Activated T-cell treated with anti-CD3 and anti-CD28 coated beads, Interleukin-2, amount 50 U/mL, for 1 hour (primary cell): Measurements from ENCODE around the gene PAMR1.

Source experiments
- DNase-seq: peaks from one replicate; pipeline ENCODE4 v3.0.0-alpha.2; 2020

Gene PAMR1

GRCh38 chr11:35433588-35433987, 91.8 kb downstream of the PAMR1 start:
- no peak for DNase-seq

GRCh38 chr11:35432464-35432863, 93.0 kb downstream of the PAMR1 start:
- DNase-seq: no peak

GRCh38 chr11:35427071-35427470, 98.3 kb downstream of the PAMR1 start:
- DNase-seq: no peak

- DNase-seq: no peak
These were observed 99.1 kb downstream of the PAMR1 start for GRCh38 chr11:35426351-35426750.

GRCh38 chr11:35425603-35426212, 99.7 kb downstream of the PAMR1 start:
- no peak for DNase-seq

- DNase-seq: no peak
These were observed 101.1 kb downstream of the PAMR1 start for GRCh38 chr11:35424157-35424940.

GRCh38 chr11:35420371-35420770, 105.0 kb downstream of the PAMR1 start:
- no peak for DNase-seq

- no peak for DNase-seq
These were observed 105.5 kb downstream of the PAMR1 start for GRCh38 chr11:35419830-35420333.

- DNase-seq: no peak
These were observed 106.1 kb downstream of the PAMR1 start, which contains the start of gene SLC1A2 for GRCh38 chr11:35419184-35419829. Gene SLC1A2, minus strand, starts transcription at chr11:35419558. Its CDS starts 592 bp downstream, at chr11:35418966.

GRCh38 chr11:35418282-35419183, 106.9 kb downstream of the PAMR1 start:
- DNase-seq: no peak

- DNase-seq: no peak
These were observed 109.9 kb downstream of the PAMR1 start for GRCh38 chr11:35415487-35415886.

- DNase-seq: no peak
These were observed 110.6 kb downstream of the PAMR1 start for GRCh38 chr11:35414776-35415175.

GRCh38 chr11:35414311-35414710, 111.1 kb downstream of the PAMR1 start:
- DNase-seq: no peak

GRCh38 chr11:35413598-35413997, 111.8 kb downstream of the PAMR1 start:
- no peak for DNase-seq

GRCh38 chr11:35412285-35412684, 113.1 kb downstream of the PAMR1 start:
- no peak for DNase-seq

GRCh38 chr11:35407041-35407440, 118.4 kb downstream of the PAMR1 start:
- no peak for DNase-seq

- DNase-seq: no peak
These were observed 121.0 kb downstream of the PAMR1 start for GRCh38 chr11:35404388-35404775.

GRCh38 chr11:35403765-35404387, 121.5 kb downstream of the PAMR1 start:
- no peak for DNase-seq

GRCh38 chr11:35402751-35403660, 122.4 kb downstream of the PAMR1 start:
- no peak for DNase-seq

- no peak for DNase-seq
These were observed 126.5 kb downstream of the PAMR1 start for GRCh38 chr11:35398881-35399280.

- no peak for DNase-seq
These were observed 130.5 kb downstream of the PAMR1 start for GRCh38 chr11:35394941-35395340.
